Epithelial cell of proximal tubule (primary cell): Measurements from ENCODE around the gene KDM5C. TPM values are rescaled to one million over a fixed set of nuclear protein-coding genes. Genes with fewer than 3 reads are reported as not detected.

Experiments used
- DNase-seq: peaks from one replicate; pipeline ENCODE4 v3.0.0-alpha.2; 2011; ENCODE audit warnings: low read depth
- H3K4me3 ChIP-seq: 2 replicates; pipeline ENCODE4 v1.5.1; 2011; ENCODE audit warnings: low read depth, mild to moderate bottlenecking, low read length
- CTCF ChIP-seq: conservative IDR thresholded peaks from 2 replicates; pipeline ENCODE4 v1.5.1; 2012; ENCODE audit warnings: low read depth, mild to moderate bottlenecking, low read length
- total RNA-seq: library from RNA; depleted of rRNA; stranded (reverse); fragments of >200 nt; gene quantifications from 2 replicates; pipeline ENCODE4 v1.2.3, GENCODE V29; 2015

Gene KDM5C
- total RNA-seq, 1 donor from 2014 or later = 60.0 TPM

- no peak overlapping the region for H3K4me3 ChIP-seq
- DNase-seq = no peak
- no peak for TF ChIP-seq CTCF
Observed at GRCh38 chrX:53257166-53257565, 32.2 kb upstream of the KDM5C start.

- DNase-seq = no peak
- no peak for TF ChIP-seq CTCF
- H3K4me3 ChIP-seq = no peak overlapping the region
Observed at GRCh38 chrX:53256446-53257041, 31.5 kb upstream of the KDM5C start.

GRCh38 chrX:53255738-53256191 lies 30.8 kb upstream of the KDM5C start:
- H3K4me3 ChIP-seq = no peak overlapping the region
- DNase-seq = no peak
- TF ChIP-seq CTCF = no peak

- H3K4me3 ChIP-seq = no peak overlapping the region
- TF ChIP-seq CTCF = no peak
Observed at GRCh38 chrX:53254570-53255461, 29.8 kb upstream of the KDM5C start.

GRCh38 chrX:53253293-53254020 lies 28.4 kb upstream of the KDM5C start:
- no peak for DNase-seq
- no peak for TF ChIP-seq CTCF
- H3K4me3 ChIP-seq = no peak overlapping the region

More at GRCh38 chrX:53254570-53255461, 29.8 kb upstream of the KDM5C start:
- DNase-seq = no peak

GRCh38 chrX:53251307-53251706 lies 26.3 kb upstream of the KDM5C start:
- DNase-seq = no peak
- no peak for TF ChIP-seq CTCF
- H3K4me3 ChIP-seq = no peak overlapping the region
